LNCaP clone FGC (cell line): Measurements from ENCODE around the gene RUNX2.

ENCODE experiments used
- DNase-seq: peaks from one replicate; pipeline ENCODE4 v3.0.0-alpha.2; 2011; ENCODE audit warnings: low read depth
- H3K4me3 ChIP-seq: 2 replicates; pipeline ENCODE4 v1.5.1; 2011; ENCODE audit warnings: mild to moderate bottlenecking, low read depth, low read length, control low read depth
- CTCF ChIP-seq: IDR thresholded peaks from 2 replicates; pipeline ENCODE4 v1.5.1; 2012; ENCODE audit warnings: mild to moderate bottlenecking; ENCODE audit not compliant: control insufficient read depth, insufficient read depth; ENCODE audit errors: extremely low read depth

The RUNX2 gene

GRCh38 chr6:45658400-45658799 is 330.3 kb downstream of the RUNX2 start:
- TF ChIP-seq CTCF: no peak
- DNase-seq: no peak
- H3K4me3 ChIP-seq: no peak overlapping the region

GRCh38 chr6:45658958-45659357 is 330.8 kb downstream of the RUNX2 start:
- no peak overlapping the region for H3K4me3 ChIP-seq
- no peak for DNase-seq
- TF ChIP-seq CTCF: no peak

- H3K4me3 ChIP-seq: no peak overlapping the region
- no peak for TF ChIP-seq CTCF
- no peak for DNase-seq
These were observed 333.5 kb downstream of the RUNX2 start for GRCh38 chr6:45661661-45662060.

- H3K4me3 ChIP-seq: no peak overlapping the region
- no peak for TF ChIP-seq CTCF
- no peak for DNase-seq
These were observed 335.4 kb downstream of the RUNX2 start for GRCh38 chr6:45663251-45664221.

GRCh38 chr6:45664707-45665106 is 336.6 kb downstream of the RUNX2 start:
- TF ChIP-seq CTCF: no peak
- DNase-seq: no peak
- no peak overlapping the region for H3K4me3 ChIP-seq

GRCh38 chr6:45665859-45666258 is 337.7 kb downstream of the RUNX2 start:
- H3K4me3 ChIP-seq: no peak overlapping the region
- DNase-seq: no peak
- TF ChIP-seq CTCF: no peak

- H3K4me3 ChIP-seq: no peak overlapping the region
- TF ChIP-seq CTCF: no peak
- DNase-seq: no peak
These were observed 338.7 kb downstream of the RUNX2 start for GRCh38 chr6:45666846-45667245.
